Kasumi-1 (cell line): ENCODE measurements around the gene NXPE3.
"Not testable (repeated sequence)": the region's sequence is repeated elsewhere in the genome, so short reads cannot be mapped to it uniquely, and the experiment has no call there.

Experiments
- DNase-seq, 2 experiments: peaks; one replicate each; lab custom pipeline; 2025; lab: John Stamatoyannopoulos, UW

Gene NXPE3

GRCh38 chr3:101851850-101852714 is 73.1 kb downstream of the NXPE3 start:
- DNase-seq: no peak

DNA sequence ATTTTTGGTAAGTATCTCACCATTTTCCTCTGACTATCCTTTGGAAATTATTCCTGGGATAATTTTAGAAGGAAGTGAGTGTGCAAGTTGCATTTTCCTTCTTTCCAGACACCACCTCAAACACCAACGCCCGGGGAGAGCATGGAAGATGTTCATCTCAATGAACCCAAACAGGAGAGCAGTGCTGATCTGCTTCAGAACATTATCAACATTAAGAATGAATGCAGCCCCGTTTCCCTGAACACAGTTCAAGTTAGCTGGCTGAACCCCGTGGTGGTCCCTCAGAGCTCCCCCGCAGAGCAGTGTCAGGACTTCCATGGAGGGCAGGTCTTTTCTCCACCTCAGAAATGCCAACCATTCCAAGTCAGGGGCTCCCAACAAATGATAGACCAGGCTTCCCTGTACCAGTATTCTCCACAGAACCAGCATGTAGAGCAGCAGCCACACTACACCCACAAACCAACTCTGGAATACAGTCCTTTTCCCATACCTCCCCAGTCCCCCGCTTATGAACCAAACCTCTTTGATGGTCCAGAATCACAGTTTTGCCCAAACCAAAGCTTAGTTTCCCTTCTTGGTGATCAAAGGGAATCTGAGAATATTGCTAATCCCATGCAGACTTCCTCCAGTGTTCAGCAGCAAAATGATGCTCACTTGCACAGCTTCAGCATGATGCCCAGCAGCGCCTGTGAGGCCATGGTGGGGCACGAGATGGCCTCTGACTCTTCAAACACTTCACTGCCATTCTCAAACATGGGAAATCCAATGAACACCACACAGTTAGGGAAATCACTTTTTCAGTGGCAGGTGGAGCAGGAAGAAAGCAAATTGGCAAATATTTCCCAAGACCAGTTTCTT is 74.2 kb downstream of the NXPE3 start:
- no peak for DNase-seq

DNA sequence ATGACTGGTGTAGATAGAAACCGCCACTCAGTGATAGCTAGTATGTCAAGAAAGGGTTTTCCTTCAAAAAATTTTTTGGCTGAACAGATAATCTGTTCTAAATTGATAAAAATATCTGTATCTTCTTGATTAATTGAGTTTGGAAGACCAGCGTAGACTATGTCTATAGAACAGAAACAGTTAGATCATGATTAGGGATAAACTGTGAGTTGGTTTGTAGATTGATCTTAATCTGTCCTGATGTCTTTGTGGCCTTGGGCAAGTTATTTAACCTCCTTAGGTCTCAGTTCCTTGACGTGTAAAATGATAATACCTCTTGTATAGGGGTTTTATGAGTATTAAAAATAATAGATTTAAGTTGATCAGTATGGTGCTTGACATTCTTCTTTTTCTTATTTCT is 75.0 kb downstream of the NXPE3 start:
- DNase-seq: no peak

- no peak for DNase-seq
Observed at GRCh38 chr3:101854608-101855304, 75.7 kb downstream of the NXPE3 start.

DNA sequence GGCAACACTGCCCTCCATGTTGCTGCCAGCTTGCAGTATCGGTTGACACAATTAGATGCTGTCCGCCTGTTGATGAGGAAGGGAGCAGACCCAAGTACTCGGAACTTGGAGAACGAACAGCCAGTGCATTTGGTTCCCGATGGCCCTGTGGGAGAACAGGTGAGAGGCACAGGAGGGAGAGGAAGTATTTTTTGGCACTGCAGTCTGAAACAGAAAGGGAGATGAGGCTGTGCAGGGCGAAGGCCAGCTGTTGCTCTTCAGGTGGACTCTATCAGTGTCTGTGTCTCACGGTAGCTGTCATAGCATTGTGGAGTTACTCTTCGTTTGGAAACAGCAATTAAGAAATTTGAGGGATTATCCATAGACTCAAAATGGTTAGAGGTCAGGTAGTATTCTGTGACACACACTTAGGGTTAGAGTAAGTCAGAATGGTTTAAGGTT is 78.3 kb downstream of the NXPE3 start:
- no peak for DNase-seq

DNA sequence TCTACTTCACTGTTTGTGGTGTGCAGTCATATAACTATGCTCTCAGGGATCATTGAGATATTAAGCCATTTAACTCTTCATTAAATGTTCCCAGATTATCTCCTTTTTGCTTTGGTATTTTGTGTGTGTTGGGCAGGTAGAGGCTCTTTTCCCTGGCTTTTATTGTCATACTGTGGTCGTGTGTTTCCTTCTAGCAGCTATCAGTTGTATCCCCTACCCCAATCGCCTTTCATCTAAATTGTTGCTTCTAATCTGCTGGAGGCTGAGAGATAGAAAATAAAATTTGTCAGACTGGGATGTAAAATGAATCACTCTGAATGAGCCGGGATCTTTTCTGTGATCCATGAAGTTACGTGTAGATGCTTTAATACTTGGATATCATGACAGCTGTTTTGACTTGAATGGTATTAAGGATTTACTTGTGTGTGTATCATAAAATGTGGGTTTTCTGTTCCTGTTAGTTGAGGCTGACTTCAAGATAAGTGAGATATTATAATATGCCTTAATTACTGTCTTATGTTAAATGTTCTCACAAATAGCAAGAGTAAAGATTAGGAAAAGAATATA is 79.5 kb downstream of the NXPE3 start:
- no peak for DNase-seq

DNA sequence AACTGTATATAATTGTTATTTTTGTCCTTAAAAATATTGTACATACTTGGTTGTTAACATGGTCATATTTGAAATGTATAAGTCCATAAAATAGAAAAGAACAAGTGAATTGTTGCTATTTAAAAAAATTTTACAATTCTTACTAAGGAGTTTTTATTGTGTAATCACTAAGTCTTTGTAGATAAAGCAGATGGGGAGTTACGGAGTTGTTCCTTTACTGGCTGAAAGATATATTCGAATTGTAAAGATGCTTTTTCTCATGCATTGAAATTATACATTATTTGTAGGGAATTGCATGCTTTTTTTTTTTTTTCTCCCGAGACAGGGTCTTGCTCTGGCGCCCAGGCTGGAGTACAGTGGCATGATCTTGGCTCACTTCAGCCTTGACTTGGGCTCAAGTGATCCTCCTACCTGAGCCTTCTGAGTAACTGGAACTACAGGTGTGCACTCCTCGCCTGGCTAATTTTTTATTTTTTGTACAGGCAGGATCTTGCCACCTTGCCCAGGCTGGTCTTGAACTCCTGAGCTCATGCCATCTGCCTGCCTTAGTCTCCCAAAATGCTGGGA is 81.0 kb downstream of the NXPE3 start:
- DNase-seq: no peak

DNA sequence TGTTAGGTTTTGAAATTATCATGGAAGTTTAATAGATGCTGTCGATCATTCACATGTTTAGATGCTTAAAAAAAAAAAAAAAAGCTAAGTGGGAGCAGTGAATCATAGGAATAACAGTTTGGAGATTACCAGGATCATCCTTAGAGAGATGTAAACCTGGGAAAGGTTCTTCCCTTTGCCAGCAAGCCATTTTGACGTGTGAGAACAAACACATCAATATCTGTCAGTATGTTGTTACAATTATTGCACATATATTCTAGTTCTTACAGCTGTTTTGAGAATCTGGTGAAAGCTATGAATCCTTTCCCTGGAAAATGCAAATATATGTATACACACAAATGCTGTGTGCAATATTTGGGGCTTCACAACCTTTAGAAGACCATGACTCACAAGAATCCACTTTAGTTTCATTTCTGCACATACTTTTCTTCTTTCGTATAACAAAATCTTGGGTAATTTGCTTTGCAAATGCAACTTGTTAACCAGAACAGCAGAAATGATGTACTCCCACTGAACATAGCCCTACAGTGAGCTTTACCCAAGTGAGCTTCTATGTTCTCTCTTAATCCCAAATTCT is 82.3 kb downstream of the NXPE3 start:
- no peak for DNase-seq

GRCh38 chr3:101861789-101862415 is 82.9 kb downstream of the NXPE3 start:
- DNase-seq: no peak

GRCh38 chr3:101862416-101863165 is 83.6 kb downstream of the NXPE3 start:
- DNase-seq: no peak

DNA sequence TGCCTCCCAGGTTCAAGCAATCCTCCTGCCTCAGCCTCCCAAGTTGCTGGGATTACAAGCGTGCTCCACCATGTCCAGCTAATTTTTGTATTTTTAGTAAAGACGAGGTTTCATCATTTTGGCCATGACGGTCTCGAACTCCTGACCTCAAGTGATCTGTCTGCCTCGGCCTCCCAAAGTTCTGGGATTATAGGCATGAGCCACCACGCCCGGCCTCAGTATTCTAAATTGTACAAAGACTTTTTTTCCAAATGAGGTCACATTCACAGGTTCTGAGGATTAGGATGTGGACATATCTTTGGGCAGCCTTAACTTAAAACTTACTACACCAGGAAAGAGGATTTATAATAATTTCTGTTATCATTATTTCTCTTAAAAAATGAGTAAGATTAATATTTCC is 85.9 kb downstream of the NXPE3 start:
- not testable (repeated sequence) for DNase-seq

GRCh38 chr3:101865751-101866509 is 86.9 kb downstream of the NXPE3 start:
- DNase-seq: no peak

DNA sequence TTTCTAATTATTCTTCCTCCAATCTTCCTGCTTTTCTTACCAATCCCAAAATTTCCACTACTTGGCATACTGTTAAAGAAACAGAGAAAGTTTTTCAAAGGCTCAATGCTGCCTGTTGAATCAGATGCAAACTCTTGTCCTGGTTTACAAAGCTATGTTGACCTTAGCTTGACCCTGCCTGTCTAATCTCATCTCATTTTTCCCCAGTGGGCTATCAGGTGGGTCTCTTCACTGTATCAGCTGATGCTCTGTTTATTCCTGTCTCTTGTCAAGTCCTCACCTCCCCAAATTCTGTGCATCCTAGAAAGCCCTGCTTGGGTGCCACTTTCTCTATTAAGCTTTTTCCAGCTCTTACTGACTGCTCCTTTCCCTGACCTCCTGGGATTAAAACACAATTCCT is 88.5 kb downstream of the NXPE3 start:
- no peak for DNase-seq

GRCh38 chr3:101867996-101868395 is 89.0 kb downstream of the NXPE3 start:
- no peak for DNase-seq

- no peak for DNase-seq
Observed at GRCh38 chr3:101868534-101869464, 89.8 kb downstream of the NXPE3 start.

DNA sequence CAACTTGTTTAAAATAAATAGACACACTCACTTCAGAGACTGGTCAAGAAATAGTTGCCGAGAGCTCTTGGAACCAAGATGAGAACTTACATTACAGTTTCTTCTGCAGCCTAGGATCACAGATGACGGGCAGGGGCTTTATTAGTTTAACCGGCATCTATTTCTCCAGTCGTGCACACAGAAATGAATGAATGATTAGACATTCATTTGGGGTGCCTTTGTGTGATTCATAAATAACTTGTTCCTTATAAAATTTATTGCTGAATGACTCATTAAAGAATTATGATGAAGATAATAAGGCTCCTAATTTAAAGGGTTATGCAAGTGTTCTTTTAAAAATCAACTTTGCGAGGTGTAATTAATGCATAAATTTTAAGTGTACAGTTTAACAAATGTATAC is 91.1 kb downstream of the NXPE3 start:
- DNase-seq: no peak

DNA sequence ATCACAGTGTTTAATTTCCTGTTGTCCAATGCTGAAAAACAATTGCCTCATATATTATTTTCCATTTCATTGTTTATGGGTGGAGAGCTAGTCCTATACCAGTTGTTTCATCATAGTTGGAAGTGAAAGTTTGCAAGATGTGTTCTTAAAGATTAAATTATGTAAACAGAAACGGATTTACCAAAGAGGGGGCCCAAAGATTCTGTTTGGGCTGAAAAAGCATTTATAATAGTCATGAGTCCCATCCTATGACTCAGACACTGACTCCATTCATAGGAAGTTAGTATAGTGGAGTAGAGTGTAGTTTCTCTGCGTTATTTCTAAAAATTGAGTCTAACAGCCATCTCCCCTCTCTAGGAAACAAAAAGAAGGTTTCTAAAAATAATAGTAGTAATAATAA is 94.6 kb downstream of the NXPE3 start:
- DNase-seq: no peak

DNA sequence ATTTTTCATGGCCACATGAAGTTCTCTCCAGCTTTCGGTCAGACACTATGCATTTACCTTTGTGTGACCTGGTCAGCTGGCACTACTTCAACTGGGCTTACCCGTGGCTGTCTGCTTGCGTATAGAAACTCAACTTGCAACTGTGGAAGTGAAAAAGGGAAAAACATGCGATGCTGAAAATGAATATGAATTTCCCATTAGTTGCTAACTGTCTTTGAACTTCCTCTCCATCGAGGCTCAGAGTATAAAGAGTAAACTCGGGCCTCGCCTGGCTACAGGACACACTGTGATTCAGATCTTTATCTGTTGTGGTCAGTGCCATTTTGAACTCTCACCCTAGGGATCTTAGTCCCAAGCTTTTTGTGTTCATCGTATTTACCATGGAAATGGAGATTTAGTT is 97.1 kb downstream of the NXPE3 start:
- no peak for DNase-seq
